Bone marrow (tissue), 2 donors: ENCODE results near the gene ANO8.
A peak's percentile ranks its signal among the peaks of the same experiment; 100 is the strongest.

Experiments used
- DNase-seq, 2 donors: peaks; one replicate each; lab custom pipeline; 2025; lab: John Stamatoyannopoulos, UW

ANO8 gene

GRCh38 chr19:17346109-17346671 is 11.5 kb upstream of the ANO8 start:
- DNase-seq = peak; percentile 24 to 67

GRCh38 chr19:17341845-17342244 is 7.2 kb upstream of the ANO8 start:
- DNase-seq = no peak

- DNase-seq = no peak
Observed at GRCh38 chr19:17341386-17341785, 6.7 kb upstream of the ANO8 start.

- DNase-seq = no peak
Observed at GRCh38 chr19:17340871-17341357, 6.3 kb upstream of the ANO8 start.

GRCh38 chr19:17340302-17340870 is 5.7 kb upstream of the ANO8 start:
- no peak for DNase-seq

GRCh38 chr19:17339088-17339741 is 4.6 kb upstream of the ANO8 start:
- DNase-seq = no peak

GRCh38 chr19:17338433-17339078 is 3.9 kb upstream of the ANO8 start:
- DNase-seq = no peak

- no peak for DNase-seq
Observed at GRCh38 chr19:17337675-17338432, 3.2 kb upstream of the ANO8 start.

GRCh38 chr19:17336872-17337674 is 2.4 kb upstream of the ANO8 start, which contains the start of gene GTPBP3:
GTPBP3 (plus strand) TSS chr19:17337553; CDS start chr19:17337612, 59 bp downstream.
- peak; percentile 70 to 98 for DNase-seq

- no peak for DNase-seq
Observed at GRCh38 chr19:17335575-17335974, 920 bp upstream of the ANO8 start.

- DNase-seq = peak; percentile 38 to 81
Observed at GRCh38 chr19:17333611-17334413, 843 bp downstream of the ANO8 start.

GRCh38 chr19:17332677-17333581 is 1.7 kb downstream of the ANO8 start:
- no peak for DNase-seq

- no peak for DNase-seq
Observed at GRCh38 chr19:17332360-17332676, 2.3 kb downstream of the ANO8 start.

- DNase-seq = no peak
Observed at GRCh38 chr19:17331045-17331558, 3.6 kb downstream of the ANO8 start.

GRCh38 chr19:17330262-17331044 is 4.2 kb downstream of the ANO8 start:
- no peak for DNase-seq

GRCh38 chr19:17329366-17330261 is 5.0 kb downstream of the ANO8 start:
- DNase-seq = no peak
